ENCODE results near the gene RFWD3.

DNA sequence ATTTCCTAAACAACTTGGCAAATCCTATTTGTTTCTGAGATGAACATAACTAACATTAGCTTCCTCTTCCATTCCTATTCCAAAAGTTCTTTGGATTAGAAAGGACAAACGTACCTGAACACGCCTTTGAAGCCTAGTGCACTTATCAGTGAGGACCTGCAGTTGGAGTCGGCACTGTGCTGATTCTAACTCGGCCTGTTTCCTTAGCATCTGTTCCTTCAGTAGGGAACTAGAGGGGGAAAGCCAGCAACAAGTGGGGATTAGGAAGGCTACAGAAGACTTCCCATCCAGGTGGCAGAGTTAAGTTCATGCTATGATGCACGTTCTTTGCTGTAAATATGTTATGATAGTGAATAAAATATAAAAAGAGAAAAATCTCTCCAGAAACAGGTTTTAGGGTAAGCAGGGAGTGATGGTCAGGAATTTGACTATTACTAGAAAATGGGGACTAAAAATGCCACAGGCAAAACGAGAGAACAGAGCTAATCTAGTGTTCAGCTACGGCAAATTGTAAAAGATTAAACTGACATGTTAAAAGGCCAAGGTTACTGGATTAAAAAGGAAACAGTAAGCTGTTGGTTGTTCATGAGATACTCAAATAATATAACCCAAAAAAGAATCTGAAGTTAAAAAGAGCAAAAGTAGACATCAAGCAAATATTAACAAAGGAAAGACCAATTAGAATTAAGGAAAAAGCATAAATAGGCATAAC lies 28.8 kb downstream of the RFWD3 start:
- TF ChIP-seq, protein P1, sequence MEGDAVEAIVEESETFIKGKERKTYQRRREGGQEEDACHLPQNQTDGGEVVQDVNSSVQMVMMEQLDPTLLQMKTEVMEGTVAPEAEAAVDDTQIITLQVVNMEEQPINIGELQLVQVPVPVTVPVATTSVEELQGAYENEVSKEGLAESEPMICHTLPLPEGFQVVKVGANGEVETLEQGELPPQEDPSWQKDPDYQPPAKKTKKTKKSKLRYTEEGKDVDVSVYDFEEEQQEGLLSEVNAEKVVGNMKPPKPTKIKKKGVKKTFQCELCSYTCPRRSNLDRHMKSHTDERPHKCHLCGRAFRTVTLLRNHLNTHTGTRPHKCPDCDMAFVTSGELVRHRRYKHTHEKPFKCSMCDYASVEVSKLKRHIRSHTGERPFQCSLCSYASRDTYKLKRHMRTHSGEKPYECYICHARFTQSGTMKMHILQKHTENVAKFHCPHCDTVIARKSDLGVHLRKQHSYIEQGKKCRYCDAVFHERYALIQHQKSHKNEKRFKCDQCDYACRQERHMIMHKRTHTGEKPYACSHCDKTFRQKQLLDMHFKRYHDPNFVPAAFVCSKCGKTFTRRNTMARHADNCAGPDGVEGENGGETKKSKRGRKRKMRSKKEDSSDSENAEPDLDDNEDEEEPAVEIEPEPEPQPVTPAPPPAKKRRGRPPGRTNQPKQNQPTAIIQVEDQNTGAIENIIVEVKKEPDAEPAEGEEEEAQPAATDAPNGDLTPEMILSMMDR (IDR thresholded peaks at IDR 0.05): no peak
- no peak for TF ChIP-seq EZH2 (IDR thresholded peaks at IDR 0.05)
